HepG2 (cell line): ENCODE results near the gene MRO. TPM values are rescaled to one million over a fixed set of nuclear protein-coding genes. Genes with fewer than 3 reads are reported as not detected.

Experiments
- ATAC-seq: fragments of 200-7000 bp; cut with Tn5 transposase; 3 replicates; pipeline ENCODE4 v1.9.1; 2020; ENCODE audit warnings: mild to moderate bottlenecking, moderate library complexity
- BruUV-seq: library from RNA; stranded (reverse); fragments of 400-500 nt; replicated peaks from 2 replicates; lab custom pipeline; 2021; lab: Mats Ljungman, UMichigan
- CTCF ChIA-PET: fragments of 300-600 bp; formaldehyde crosslinking; extraction: SDS; loops from one replicate; lab custom pipeline; 2021; ENCODE audit warnings: low total read pairs, inconsistent platforms, low intra/inter-chr PET ratio; lab: Yijun Ruan, JAX
- POLR2A ChIA-PET: fragments of 350-600 bp; sonication (Branson Sonifier 250); formaldehyde crosslinking; loops from one replicate; lab custom pipeline; 2020; ENCODE audit warnings: antibody characterized with exemption, inconsistent platforms; lab: Yijun Ruan, JAX
- DNase-seq: peaks from one replicate; pipeline ENCODE4 v3.0.0-alpha.2; 2015; ENCODE audit warnings: low spot score
- FAIRE-seq: peaks from 3 replicates; lab custom pipeline; 2011; peaks lifted over from hg19 to GRCh38; lab: Jason Lieb, UNC
- H2AFZ ChIP-seq: one replicate; pipeline ENCODE4 v1.6.1; 2011; ENCODE audit warnings: low read length, inconsistent platforms
- H3K27ac ChIP-seq: fragments of 300-600 bp; 3 replicates; pipeline ENCODE4 v1.8.0; 2011; ENCODE audit warnings: mixed run types, mild to moderate bottlenecking, mixed read lengths, low read length, inconsistent platforms; ENCODE audit not compliant: insufficient read depth; ENCODE audit errors: extremely low read length
- H3K27me3 ChIP-seq, 2 experiments: fragments of 200-600 bp in 1 of 2; 2 replicates in 1 of 2; 3 replicates in 1 of 2; pipeline versions ENCODE4 v1.6.0 to v1.8.0; 2011; ENCODE audit warnings: low read length in 2 of 2, mild to moderate bottlenecking in 2 of 2, moderate library complexity in 2 of 2, inconsistent platforms in 1 of 2; ENCODE audit not compliant: insufficient read depth in 2 of 2, control insufficient read depth in 1 of 2
- H3K36me3 ChIP-seq, 2 experiments: fragments of 200-600 bp in 1 of 2; replicated peaks in 1 of 2; 2 replicates in 1 of 2; 3 replicates in 1 of 2; pipeline versions ENCODE4 v1.5.1 to v1.8.0; 2011; ENCODE audit warnings: low read length in 2 of 2, inconsistent platforms in 1 of 2; ENCODE audit not compliant: insufficient read depth in 2 of 2, control insufficient read depth in 1 of 2
- H3K4me1 ChIP-seq: 2 replicates; pipeline ENCODE4 v1.5.1; 2012; ENCODE audit warnings: low read length, inconsistent platforms; ENCODE audit not compliant: insufficient read depth
- H3K4me2 ChIP-seq: 2 replicates; pipeline ENCODE4 v1.6.0; 2011; ENCODE audit warnings: low read depth, low read length, inconsistent platforms
- H3K4me3 ChIP-seq, 3 experiments: fragments of 200-600 bp in 1 of 3; sonication (generic), shearing (Covaris generic) in 1 of 3; replicated peaks in 1 of 3; 2 replicates each; pipeline ENCODE4 v1.5.1; 2011 to 2016; ENCODE audit warnings: low read length in 3 of 3, inconsistent platforms in 2 of 3, low read depth in 2 of 3, mild to moderate bottlenecking in 2 of 3, control low read depth in 1 of 3, mixed read lengths in 1 of 3; ENCODE audit not compliant: insufficient read depth in 1 of 3
- H3K79me2 ChIP-seq: one replicate; pipeline ENCODE4 v1.6.1; 2011; ENCODE audit warnings: low read length, inconsistent platforms; ENCODE audit not compliant: insufficient read depth
- H3K9ac ChIP-seq: 2 replicates; pipeline ENCODE4 v1.6.0; 2011; ENCODE audit warnings: mild to moderate bottlenecking, low read depth, low read length, inconsistent platforms; ENCODE audit not compliant: insufficient read depth
- H3K9me3 ChIP-seq: 2 replicates; pipeline ENCODE4 v1.5.1; 2012; ENCODE audit warnings: mild to moderate bottlenecking, low read length
- H4K20me1 ChIP-seq: 2 replicates; pipeline ENCODE4 v1.6.0; 2011; ENCODE audit warnings: inconsistent platforms, mild to moderate bottlenecking, low read length, moderate library complexity; ENCODE audit not compliant: insufficient read depth
- CERS6 ChIP-seq: sonication (generic); formaldehyde crosslinking; IDR thresholded peaks from 2 replicates; pipeline ENCODE4 v1.5.0; 2020; ENCODE audit warnings: missing genetic modification reagents
- ELF1 ChIP-seq: sonication (generic); formaldehyde crosslinking; IDR thresholded peaks from 2 replicates; pipeline ENCODE4 v1.4.0; 2020; ENCODE audit warnings: missing genetic modification reagents
- HMGXB4 ChIP-seq, 2 experiments: sonication (generic) in 1 of 2; formaldehyde crosslinking in 1 of 2; IDR thresholded peaks; 2 replicates each; pipeline versions ENCODE4 v1.4.0 to v1.6.1; 2018 to 2020; ENCODE audit warnings: missing genetic modification reagents in 2 of 2, borderline replicate concordance in 1 of 2, low read depth in 1 of 2, mild to moderate bottlenecking in 1 of 2, missing biosample characterization in 1 of 2
- HOXA7 ChIP-seq: sonication (generic); formaldehyde crosslinking; IDR thresholded peaks from 2 replicates; pipeline ENCODE4 v1.8.1; 2022; ENCODE audit warnings: mild to moderate bottlenecking, missing genetic modification reagents, moderate library complexity
- NRL ChIP-seq: sonication (generic); formaldehyde crosslinking; IDR thresholded peaks from 2 replicates; pipeline ENCODE4 v1.5.0; 2020; ENCODE audit warnings: missing genetic modification reagents, mild to moderate bottlenecking, moderate library complexity, borderline replicate concordance
- SMC3 ChIP-seq: IDR thresholded peaks from 2 replicates; pipeline ENCODE4 v1.6.1; 2011; ENCODE audit warnings: low read length, improper control_type of control experiment
- ZFP1 ChIP-seq: IDR thresholded peaks from 2 replicates; pipeline ENCODE4 v1.6.1; 2016
- ZFP62 ChIP-seq: sonication (generic); formaldehyde crosslinking; IDR thresholded peaks from 2 replicates; pipeline ENCODE4 v1.4.0; 2020; ENCODE audit warnings: missing genetic modification reagents
- ZNF232 ChIP-seq: sonication (generic); formaldehyde crosslinking; IDR thresholded peaks from 2 replicates; pipeline ENCODE4 v1.4.0; 2020; ENCODE audit warnings: missing genetic modification reagents, borderline replicate concordance
- ZNF276 ChIP-seq: sonication (generic); formaldehyde crosslinking; IDR thresholded peaks from 2 replicates; pipeline ENCODE4 v1.4.0; 2020; ENCODE audit warnings: mild to moderate bottlenecking, low read depth, missing genetic modification reagents
- ZNF382 ChIP-seq: sonication (generic); formaldehyde crosslinking; IDR thresholded peaks from 2 replicates; pipeline ENCODE4 v1.5.0; 2020; ENCODE audit warnings: missing genetic modification reagents, mild to moderate bottlenecking, borderline replicate concordance
- ZNF441 ChIP-seq: sonication (generic); formaldehyde crosslinking; IDR thresholded peaks from 2 replicates; pipeline ENCODE4 v1.7.0; 2021; ENCODE audit warnings: missing genetic modification reagents, borderline replicate concordance
- ZNF670 ChIP-seq: sonication (generic); formaldehyde crosslinking; IDR thresholded peaks from 2 replicates; pipeline ENCODE4 v1.8.0; 2022; ENCODE audit warnings: mild to moderate bottlenecking, missing genetic modification reagents, borderline replicate concordance
- ZNF775 ChIP-seq: sonication (generic); formaldehyde crosslinking; IDR thresholded peaks from 2 replicates; pipeline ENCODE4 v1.4.0; 2020; ENCODE audit warnings: missing genetic modification reagents, mild to moderate bottlenecking, moderate library complexity, borderline replicate concordance
- WGBS: methylation state at CpG from one replicate; pipeline ENCODE4 v1.1.6; 2017; ENCODE audit warnings: low lambda C conversion rate; 5-methylcytosine and 5-hydroxymethylcytosine counted together
- in situ Hi-C: cut with HindIII; loops from 2 replicates; pipeline ENCODE4 v1.10.0; 2017; ENCODE audit warnings: low pct_unique_long_range_greater_than_20kb; ENCODE audit not compliant: extremely low pct_ligation_motif_present
- intact Hi-C: fragments of 100-400 bp; cut with micrococcal nuclease; formaldehyde crosslinking; loops from one replicate; pipeline ENCODE4 v1.10.0; 2022; ENCODE audit not compliant: unreplicated experiment
- polyA plus RNA-seq, 8 experiments: library from polyadenylated mRNA; depleted of rRNA in 3 of 8; stranded (reverse) in 7 of 8; unstranded in 1 of 8; fragments of >200 nt; fragmentation: Illumina TruSeq in 4 of 8; extraction: Trizol in 4 of 8; gene quantifications; 2 replicates each; pipeline versions ENCODE4 v1.2.1 to v1.2.3, GENCODE V29; 2011 to 2016; ENCODE audit warnings: low read depth in 4 of 8, missing spikeins in 1 of 8, mixed read lengths in 1 of 8; ENCODE audit not compliant: insufficient read depth in 1 of 8
- total RNA-seq, 5 experiments: library from RNA; depleted of rRNA; stranded (reverse); fragments of >200 nt; fragmentation: Illumina TruSeq; extraction: Trizol; gene quantifications; 2 replicates each; pipeline ENCODE4 v1.2.3, GENCODE V29; 2016; ENCODE audit warnings: low read depth in 1 of 5

MRO gene
- total and polyA plus RNA-seq, 2 of the 13 experiments (the other 11 are each of a cell fraction or from before 2014, with no cell fraction given) = not detected

- intact Hi-C loops = no loop called here
- H3K4me1 ChIP-seq = peaks cover 23% of the 10 kb centered on the region
- H3K79me2 ChIP-seq = no peaks in the 10 kb centered on the region
- no peaks in the 10 kb centered on the region for H3K27me3 ChIP-seq
- no peak overlapping the region for H3K9ac ChIP-seq
- ChIA-PET POLR2A (no interaction called here), CTCF (no interaction called here)
- no peak overlapping the region for H2AFZ ChIP-seq
- FAIRE-seq (no peak), DNase-seq (no peak), ATAC-seq (no peak)
- in situ Hi-C loops = no loop called here
- H4K20me1 ChIP-seq = no peaks in the 10 kb centered on the region
- no peak overlapping the region for H3K4me2 ChIP-seq
- no peak overlapping the region for H3K27ac ChIP-seq
- WGBS = 67% methylated on average over 5 of the region's 5 CpGs
- H3K36me3 ChIP-seq = no peaks in the 10 kb centered on the region
- H3K4me3 ChIP-seq = no peak overlapping the region
- TF ChIP-seq ZNF382 (CRISPR knock-in tag) = no peak
- TF ChIP-seq HOXA7 (CRISPR knock-in tag) = no peak
- no peak for TF ChIP-seq SMC3
- no peak for TF ChIP-seq ZFP62 (CRISPR knock-in tag)
- no peak for TF ChIP-seq NRL (CRISPR knock-in tag)
- no peak for TF ChIP-seq ZFP1
- TF ChIP-seq ELF1 = no peak
- no peak for TF ChIP-seq ZNF232 (CRISPR knock-in tag)
- no peak for TF ChIP-seq ZNF670
- TF ChIP-seq ZNF775 (CRISPR knock-in tag) = no peak
- no peak for TF ChIP-seq CERS6 (CRISPR knock-in tag)
- no peak for TF ChIP-seq ZNF276 (CRISPR knock-in tag)
- no peak for TF ChIP-seq HMGXB4 (CRISPR knock-in tag; IDR thresholded peaks at IDR 0.05; ENCODE audit: borderline replicate concordance in 1 of 2, low read depth in 1 of 2)
- TF ChIP-seq ZNF441 (CRISPR knock-in tag) = no peak
- H3K9me3 ChIP-seq = no peaks in the 10 kb centered on the region
- BruUV-seq = no TSS peak
These were observed 30.7 kb upstream of the MRO start for GRCh38 chr18:50850307-50851065.
